ENCODE measurements around the gene NFAM1.

The NFAM1 gene, protein sequence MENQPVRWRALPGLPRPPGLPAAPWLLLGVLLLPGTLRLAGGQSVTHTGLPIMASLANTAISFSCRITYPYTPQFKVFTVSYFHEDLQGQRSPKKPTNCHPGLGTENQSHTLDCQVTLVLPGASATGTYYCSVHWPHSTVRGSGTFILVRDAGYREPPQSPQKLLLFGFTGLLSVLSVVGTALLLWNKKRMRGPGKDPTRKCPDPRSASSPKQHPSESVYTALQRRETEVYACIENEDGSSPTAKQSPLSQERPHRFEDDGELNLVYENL

DNA sequence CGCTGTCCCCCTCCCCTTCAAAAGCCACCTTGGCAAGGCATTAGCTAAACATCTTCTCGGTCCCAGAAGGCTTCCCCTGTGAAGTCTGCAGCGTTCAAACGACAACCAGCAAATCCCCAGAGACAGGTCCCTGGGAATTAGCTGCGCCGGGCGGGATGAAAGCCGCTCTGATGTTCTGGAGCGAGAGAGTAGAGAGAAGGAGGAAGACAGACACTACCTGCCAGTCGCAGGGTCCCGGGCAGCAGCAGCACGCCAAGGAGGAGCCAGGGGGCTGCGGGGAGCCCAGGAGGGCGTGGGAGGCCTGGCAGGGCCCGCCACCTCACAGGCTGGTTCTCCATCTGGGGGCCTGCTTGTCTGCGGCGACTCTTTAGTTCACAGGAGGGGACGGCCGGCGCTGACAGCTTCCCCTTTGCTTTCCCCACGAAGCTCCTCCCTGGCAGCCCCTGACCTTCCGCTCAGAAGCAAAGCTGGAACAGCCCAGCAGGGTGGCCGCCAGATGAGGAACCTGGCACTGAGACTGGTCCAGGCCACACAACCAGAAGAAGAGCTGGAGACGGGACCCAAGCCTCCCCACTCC lies at the start of gene NFAM1:
Gene NFAM1 (minus strand): TSS at position 384 of the 577 bp plus-strand sequence. CDS start 46 bp downstream, at position 338.
- DNase-seq, result no peak

DNA sequence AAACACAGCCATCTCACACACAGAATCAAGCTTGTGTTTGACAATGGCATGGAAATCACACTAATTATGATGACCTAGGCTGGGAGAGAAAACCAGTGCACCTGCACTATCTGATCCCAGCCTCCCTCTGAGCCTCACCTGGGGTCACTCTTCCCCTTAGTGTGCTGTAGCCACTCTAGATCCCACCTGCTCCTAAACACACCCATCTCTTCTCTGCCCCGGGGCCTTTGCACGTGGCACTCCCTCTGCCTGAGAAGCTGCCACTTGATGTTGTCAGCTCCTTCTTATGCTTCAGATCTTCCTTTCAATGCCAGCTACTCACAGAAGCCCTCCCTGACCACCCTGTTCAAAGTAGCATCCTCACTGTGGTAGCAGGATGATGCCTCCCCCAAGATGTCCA lies 42.9 kb upstream of the NFAM1 start:
- no peak for DNase-seq

DNA sequence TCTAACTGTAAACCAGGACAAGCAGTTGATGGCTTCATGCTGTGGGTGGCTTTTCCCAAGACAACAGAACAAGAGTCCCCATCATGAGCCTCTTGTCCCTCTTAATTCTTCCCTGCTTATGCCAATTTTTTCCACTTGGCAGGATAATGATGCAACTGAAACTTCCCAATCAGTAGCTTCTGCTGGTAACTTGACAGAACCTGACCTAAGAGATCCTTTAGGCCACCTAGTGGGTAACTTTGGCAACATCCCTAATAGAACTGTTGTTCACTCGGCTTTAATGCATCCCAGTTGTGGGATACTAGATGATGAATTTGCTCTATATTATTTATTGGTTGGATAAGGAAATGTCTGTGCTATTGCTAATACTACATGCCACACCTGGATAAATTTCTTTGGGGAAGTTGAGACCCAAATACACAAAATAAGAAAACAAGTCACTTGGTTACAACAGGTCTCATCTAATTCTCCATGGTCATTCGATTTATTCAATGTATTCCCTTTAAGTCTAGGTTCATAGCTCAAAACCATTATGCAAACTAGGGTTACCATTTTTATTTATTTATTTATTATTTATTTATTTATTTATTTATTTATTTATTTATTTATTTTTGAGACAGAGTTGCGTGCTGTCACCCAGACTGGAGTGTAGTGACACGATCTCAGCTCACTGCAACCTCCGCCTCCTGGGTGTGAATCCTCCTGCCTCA lies 41.4 kb upstream of the NFAM1 start:
- DNase-seq, result peak; percentile 16

GRCh38 chr22:42472671-42473070 lies 40.5 kb upstream of the NFAM1 start:
- no peak for DNase-seq

DNA sequence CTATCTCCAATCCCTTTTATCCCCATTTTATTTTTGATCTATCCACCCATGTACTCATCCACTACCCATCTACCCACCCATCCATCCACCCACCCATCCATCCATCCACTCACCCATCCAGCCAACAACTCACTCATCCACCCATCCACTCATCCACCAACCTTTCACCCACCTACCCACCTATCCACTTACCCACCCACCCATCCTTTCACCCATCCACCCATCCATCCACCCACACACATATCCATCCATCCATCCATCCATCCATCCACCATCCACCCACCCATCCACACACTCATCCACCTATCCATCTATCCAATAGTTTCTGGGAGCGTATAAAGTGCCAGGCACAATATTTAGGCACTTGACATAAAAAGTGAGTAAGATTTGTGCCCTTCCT lies 39.2 kb upstream of the NFAM1 start:
- no peak for DNase-seq

GRCh38 chr22:42470366-42471082 lies 38.3 kb upstream of the NFAM1 start:
- no peak for DNase-seq

- no peak for DNase-seq
Observed at GRCh38 chr22:42468841-42469240, 36.6 kb upstream of the NFAM1 start.

DNA sequence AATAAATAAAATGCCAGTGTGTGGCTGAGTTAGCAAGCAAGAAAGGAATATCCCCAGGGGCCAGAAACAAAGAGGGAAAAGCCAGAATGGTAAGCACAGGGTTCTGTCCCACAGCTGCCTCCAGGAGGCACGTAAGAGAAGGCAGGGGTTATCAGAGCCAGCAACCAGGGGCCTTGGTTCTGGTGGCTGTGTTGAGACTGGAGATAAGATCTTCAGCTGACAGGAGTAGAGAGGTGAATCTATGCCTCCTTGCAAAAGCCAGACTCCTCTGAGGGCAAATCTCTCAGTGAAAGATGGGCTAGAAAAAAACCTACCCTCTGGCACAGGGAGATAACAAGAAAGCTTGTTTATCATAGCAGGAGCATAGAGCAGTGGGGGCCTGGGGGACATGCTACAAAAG lies 29.8 kb upstream of the NFAM1 start:
- DNase-seq, result no peak

DNA sequence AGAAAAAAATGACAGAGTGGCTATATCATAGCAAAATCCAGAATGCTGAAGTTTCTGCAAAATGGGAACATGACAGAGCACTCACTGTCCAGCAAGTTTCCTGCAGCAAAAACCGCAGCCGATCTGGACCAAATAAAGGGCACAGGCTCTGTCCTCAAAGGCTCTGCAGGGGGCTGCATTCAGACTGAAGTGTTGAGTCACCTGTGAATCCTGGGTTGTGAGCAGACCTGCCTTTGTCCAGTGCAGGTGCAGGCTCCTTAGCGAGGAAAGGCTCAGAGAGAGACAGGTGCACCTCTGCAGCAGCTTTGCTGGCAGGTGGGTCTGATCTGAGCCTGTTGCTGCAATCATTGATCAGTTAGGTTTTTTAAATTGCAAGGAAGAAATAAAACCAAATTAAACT lies 29.3 kb upstream of the NFAM1 start:
- no peak for DNase-seq

GRCh38 chr22:42459287-42460063 lies 27.3 kb upstream of the NFAM1 start:
- DNase-seq, result no peak

- no peak for DNase-seq
Observed at GRCh38 chr22:42452916-42453315, 20.7 kb upstream of the NFAM1 start.

DNA sequence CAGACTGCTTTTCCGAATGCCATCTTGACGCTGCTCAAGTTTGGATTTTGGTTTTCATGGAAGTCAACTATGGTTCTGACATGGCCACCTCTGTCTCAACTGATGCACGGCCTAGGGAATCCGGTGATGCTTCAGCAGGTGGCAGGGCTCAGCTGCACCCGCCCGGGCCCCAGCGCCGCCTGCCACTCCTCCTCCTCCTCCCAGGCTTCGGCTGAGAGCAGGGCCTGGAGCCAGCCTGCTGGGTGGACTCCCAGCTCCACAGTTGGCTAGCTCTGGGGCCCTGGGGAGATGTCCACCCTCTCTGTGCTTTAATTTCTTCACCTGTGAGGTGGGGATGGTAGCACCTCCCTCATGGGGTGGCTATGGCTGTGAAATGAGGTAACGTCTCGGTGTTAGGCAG lies 20.3 kb upstream of the NFAM1 start:
- no peak for DNase-seq

- DNase-seq, result no peak
Observed at GRCh38 chr22:42451499-42452145, 19.4 kb upstream of the NFAM1 start.

GRCh38 chr22:42450862-42451261 lies 18.7 kb upstream of the NFAM1 start:
- DNase-seq, result no peak

DNA sequence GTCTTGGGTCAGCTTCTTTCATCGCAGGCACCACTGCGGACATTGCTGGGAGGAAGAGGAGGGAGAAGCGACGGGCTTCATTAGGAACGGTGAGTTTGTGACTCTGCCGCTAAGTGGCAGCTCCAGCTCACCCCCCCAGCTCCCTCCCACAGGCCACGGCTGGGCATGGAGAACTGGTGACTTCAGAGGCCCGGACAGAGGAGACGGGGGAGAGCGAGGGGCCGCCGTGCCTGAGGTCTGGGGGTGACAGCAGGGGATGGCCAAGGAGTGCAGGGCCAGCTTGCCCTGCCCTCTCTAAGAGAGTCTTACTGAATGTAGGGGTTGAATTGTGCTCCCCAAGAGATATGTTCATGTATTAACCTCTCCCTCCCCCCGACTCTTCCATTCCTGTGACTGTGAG lies 13.9 kb upstream of the NFAM1 start:
- no peak for DNase-seq

DNA sequence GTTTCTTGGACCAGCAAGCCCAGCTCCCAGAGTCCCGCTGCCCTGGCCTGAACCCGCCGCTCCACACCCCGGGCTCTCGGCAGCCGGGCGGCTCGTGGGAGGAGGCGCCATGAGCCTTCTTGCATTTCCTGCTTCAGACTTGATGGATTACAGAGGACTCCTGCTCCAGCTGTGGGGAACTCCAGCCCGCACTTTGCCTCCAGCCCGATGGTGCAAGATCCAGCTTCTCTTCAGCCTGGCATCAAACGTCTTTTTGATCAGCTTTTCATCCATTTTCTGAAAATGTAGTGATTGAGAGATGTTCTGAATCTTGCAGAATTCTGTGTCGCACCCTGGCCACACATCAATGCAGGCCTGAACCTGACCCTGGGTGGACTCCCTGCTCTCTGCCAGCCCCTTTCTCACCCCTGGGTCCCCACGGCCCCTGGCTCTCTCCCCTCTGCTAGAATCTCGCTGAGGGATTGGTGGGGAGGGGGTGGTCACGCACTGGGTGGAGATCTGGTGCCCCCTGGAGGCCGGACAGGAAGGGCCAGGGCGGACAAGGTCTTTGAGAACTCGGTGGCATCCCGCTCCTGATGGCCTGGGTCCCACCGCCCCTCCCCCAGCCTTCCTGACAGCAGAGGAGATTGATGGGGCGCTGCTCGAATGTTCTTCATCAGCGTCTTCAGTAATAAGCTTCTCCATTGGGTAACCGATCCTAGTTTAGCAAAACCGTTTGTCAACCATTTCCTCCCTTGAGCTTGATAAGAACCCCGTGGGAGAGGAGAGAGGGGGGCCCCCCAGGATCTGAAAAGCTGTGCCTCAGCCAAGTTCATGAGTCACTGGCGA lies 12.1 kb upstream of the NFAM1 start:
- DNase-seq, result peak; percentile 57

GRCh38 chr22:42443240-42444076 lies 11.3 kb upstream of the NFAM1 start:
- no peak for DNase-seq

DNA sequence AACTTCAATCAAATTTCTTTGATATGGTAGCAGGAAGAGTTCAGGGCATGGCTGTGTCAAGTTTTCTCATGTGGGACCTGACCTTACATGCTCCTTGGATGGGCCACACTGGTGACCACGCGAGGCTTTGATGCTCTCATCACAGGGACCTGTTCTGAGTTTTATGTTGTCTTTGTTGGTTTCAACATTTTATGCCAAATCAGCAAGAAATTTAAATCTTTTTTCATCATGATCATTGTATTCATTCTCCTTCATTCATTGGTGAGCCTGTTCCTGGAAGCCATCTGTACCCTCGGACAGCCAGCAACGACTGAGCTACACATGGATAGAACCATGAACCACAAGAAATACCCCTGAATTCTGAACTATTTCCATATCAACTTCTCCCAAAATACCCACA lies 10.5 kb upstream of the NFAM1 start:
- no peak for DNase-seq

- DNase-seq, result no peak
Observed at GRCh38 chr22:42440728-42441127, 8.5 kb upstream of the NFAM1 start.

Data from SHP77 treated with DMSO at 0.1 percent for 48 hours (cell line).